GM18868 (cell line): Measurements from ENCODE around the gene TMEM53.

Experiments
- ATAC-seq: cut with Tn5 transposase; IDR thresholded peaks from one replicate; pipeline ENCODE4 v1.9.1; 2021; ENCODE audit warnings: mild to moderate bottlenecking, moderate library complexity; ENCODE audit not compliant: unreplicated experiment

TMEM53 gene

GRCh38 chr1:44606701-44607281 lies 67.5 kb downstream of the TMEM53 start:
- no peak for ATAC-seq

DNA sequence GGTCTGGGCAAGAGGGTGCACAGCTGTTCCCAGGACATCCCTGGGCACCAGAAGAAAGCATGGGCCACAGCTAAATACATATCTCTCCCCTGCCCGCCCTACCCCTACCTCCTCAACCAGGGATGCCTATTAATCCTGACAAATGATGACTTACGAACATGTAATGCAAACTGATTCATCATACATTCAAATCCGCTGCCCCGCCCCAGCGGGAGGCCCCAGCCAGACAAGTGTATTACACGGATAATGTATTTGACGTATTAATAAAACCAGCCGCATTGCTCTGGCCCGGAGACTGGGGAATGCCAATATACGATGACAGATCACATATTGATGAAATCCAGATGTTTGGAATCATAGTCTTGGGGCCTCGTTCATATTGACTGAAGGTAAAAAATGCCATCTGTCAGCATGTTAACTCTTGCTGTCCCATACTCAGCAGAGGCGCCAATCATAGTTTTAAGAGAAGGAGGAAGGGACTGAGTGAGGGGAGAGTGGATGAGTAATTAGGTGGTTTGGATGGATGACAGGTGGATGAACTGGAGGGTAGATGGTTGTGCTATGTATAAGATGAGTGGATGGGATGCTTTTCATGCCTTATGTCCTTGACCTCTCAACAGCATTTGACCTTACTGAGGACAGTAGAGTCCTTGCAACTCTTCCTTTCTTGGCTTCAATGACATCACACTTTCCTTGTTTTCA lies 68.2 kb downstream of the TMEM53 start:
- ATAC-seq = no peak

DNA sequence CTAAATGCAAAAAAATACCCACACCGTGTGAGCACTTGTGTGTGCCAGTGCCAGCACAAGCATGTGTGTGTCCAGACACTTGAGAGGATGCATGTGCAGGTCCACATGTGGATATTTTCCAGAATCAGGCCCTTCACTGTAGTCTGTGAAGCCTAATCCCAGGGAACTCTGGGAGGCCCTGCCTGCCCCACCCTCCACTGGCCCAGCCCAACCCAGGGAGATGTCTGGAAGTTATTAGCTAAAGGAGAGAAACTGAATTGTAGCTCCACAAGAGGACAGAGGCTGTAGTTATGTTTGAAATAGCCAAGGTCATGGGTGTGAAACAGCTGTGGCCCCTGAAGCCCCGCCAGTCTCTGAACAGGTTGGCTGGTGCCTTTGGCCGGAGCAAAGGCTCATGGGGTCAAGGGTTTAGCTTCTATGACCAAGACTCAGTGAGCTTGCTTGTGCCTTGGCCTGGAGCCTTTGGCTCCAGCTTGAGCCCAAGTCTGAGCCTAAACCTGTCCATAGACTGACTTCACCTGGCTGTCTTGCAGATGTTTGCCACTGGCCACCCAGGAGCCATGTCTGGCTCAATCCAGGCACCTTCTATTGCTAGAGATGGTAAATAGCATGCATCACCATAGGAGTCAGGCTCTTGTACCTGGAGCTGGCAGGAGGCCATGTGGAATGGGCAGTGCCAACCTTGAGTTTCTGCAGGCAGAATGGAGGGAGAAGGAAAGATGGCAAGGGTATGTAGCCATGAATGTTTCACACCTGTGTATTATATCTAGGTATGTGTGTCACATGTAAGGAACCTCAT lies 69.9 kb downstream of the TMEM53 start:
- ATAC-seq = no peak

DNA sequence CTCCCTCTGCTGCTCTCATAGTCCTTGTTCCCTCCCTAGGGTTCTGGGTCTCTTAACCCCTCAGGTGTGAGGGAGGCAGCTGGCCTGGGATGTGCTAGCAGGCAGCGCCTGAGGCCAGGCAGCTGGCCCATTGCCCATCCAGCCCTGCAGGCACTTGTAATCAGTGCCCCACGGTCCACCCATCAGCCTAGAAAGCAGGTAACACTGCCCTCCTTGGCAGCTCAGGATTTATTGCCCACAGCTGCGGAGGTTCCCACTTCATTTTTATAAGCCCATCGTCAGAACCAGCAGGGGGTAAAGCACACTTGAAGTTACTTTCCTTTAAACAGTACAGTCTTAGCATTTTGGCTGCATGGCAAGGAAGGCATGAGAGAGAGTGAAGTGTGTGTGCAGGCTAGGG lies 70.6 kb downstream of the TMEM53 start:
- no peak for ATAC-seq
